Mammary epithelial cell (primary cell): ENCODE results near the gene PRR20G.

Source experiments
- CTCF ChIP-seq, 2 donors: IDR thresholded peaks in 1 of 2; conservative IDR thresholded peaks in 1 of 2; 2 replicates each; pipeline ENCODE4 v1.5.1; 2011 to 2012; ENCODE audit warnings: inconsistent platforms in 2 of 2, low read length in 2 of 2, mild to moderate bottlenecking in 2 of 2, control low read depth in 1 of 2, low read depth in 1 of 2; ENCODE audit not compliant: insufficient read depth in 1 of 2; ENCODE audit errors: extremely low read depth in 1 of 2
- EZH2 ChIP-seq: IDR thresholded peaks from 2 replicates; pipeline ENCODE4 v1.6.1; 2012; ENCODE audit warnings: low read length, inconsistent platforms, borderline replicate concordance

GRCh38 chr3:127254033-127254644, 33.7 kb downstream of the PRR20G start:
- TF ChIP-seq CTCF (conservative IDR thresholded peaks at IDR 0.05 in 1 of 2, IDR thresholded peaks at IDR 0.05 in 1 of 2; ENCODE audit: extremely low read depth in 1 of 2, insufficient read depth in 1 of 2, low read depth in 1 of 2, low read length in 2 of 2) (no peak), EZH2 (no peak)
